GM10266 (cell line): Measurements from ENCODE around the gene GALR2.

ENCODE experiments used
- DNase-seq: peaks from one replicate; pipeline ENCODE4 v3.0.0; 2012; ENCODE audit errors: extremely low spot score
- TF ChIP-seq, protein P1 (sequence below): IDR thresholded peaks from 2 replicates; pipeline ENCODE4 v1.5.1; 2012; ENCODE audit warnings: mild to moderate bottlenecking, low read depth; ENCODE audit not compliant: control insufficient read depth, insufficient read depth; ENCODE audit errors: missing control alignments

Gene GALR2

DNA sequence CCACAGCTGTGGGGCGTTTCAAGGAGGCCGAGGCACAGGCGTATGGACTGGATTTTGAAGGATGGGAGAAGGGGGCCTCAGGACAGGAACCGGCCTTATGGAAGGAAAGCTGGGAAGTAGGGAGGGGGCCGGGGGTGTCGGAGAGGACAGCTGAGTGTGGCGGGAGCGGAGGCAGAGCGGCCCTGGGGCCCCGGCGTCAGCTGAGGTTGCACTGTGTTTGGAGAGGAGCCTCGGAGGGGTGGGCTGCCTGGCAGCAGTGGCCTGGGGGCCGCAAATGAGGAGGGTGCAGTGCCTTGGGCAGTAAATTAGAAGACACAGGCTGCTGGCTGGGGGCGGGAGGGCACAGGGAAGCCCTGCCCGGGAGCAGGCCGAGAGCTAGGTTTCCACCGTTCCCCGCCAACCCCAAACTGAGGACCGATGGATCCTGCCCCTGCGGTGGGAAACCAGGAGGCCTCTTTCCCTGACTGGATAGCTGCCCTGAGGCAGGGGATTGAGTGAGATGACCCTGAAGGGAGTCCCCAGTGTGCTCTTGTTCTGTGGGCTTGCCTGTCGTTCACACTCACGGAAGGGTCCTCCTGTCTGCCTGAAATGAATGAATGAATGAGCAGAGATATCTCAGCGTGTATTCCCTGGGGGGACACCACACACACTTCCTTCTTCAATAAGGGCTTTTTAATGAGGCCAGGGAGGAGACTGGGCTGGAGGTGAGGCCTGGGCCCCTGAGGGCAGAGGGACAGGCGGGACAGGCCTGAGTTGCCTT is 48.0 kb downstream of the GALR2 start:
- peak; percentile 37 for DNase-seq
- TF ChIP-seq, protein P1, sequence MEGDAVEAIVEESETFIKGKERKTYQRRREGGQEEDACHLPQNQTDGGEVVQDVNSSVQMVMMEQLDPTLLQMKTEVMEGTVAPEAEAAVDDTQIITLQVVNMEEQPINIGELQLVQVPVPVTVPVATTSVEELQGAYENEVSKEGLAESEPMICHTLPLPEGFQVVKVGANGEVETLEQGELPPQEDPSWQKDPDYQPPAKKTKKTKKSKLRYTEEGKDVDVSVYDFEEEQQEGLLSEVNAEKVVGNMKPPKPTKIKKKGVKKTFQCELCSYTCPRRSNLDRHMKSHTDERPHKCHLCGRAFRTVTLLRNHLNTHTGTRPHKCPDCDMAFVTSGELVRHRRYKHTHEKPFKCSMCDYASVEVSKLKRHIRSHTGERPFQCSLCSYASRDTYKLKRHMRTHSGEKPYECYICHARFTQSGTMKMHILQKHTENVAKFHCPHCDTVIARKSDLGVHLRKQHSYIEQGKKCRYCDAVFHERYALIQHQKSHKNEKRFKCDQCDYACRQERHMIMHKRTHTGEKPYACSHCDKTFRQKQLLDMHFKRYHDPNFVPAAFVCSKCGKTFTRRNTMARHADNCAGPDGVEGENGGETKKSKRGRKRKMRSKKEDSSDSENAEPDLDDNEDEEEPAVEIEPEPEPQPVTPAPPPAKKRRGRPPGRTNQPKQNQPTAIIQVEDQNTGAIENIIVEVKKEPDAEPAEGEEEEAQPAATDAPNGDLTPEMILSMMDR = no peak

DNA sequence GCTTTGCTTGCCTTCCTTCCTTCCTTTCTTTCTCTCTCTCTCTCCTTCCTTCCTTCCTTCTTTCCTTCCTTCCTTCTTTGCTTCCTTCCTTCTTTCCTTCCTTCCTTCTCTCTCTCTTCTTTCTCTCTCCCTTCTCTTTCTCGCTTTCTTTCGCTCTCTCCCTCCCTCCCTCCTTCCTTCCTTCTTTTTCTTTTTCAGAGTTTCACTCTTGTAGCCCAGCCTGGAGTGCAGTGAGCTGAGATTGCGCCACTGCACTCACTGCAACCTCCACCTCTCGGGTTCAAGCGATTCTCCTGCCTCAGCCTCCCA is 48.6 kb downstream of the GALR2 start:
- TF ChIP-seq, protein P1 = no peak

DNA sequence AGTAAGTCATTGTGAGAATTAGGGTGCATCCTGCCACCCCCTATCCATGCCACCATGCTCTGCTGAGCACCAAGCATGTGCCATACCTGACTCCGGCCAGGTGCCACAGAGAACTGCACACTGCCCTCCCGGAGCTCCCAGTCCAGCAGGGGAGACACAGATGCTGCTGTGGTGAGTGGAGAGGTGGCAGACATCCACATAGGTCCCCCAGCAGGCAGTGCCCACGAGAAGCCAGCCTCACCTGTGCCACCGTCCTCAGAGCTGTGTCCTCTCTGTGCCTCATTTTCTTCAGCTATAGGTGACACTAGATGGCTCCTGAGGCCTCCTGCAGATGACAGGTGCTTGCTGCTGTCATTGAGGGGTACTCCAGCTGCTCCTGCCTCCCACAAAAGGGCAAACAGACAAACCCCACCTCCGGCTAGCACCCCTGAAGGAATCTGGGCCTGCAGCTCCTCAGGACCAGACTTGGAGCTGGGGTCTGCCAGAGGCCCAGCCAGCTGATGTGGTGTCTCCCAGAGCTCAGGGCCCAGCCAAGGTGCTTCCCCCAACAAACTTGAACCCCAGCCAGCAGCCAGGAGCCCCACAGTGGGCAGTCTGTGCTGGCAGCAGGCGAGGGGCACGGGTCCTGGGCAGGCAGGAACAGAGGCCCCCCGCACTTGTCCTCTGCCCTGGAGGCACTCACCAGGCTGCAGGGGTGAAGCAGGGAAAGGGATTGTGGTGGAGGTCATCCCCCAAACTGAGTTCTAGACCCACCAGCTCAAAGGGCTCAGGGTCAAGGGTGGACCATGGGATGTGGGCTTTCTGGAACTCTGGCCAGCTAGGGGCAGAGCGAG is 49.4 kb downstream of the GALR2 start:
- peak; percentile 18 for DNase-seq
- TF ChIP-seq, protein P1 = no peak

More for the DNA sequence above, 48.6 kb downstream of the GALR2 start:
- DNase-seq = no peak

DNA sequence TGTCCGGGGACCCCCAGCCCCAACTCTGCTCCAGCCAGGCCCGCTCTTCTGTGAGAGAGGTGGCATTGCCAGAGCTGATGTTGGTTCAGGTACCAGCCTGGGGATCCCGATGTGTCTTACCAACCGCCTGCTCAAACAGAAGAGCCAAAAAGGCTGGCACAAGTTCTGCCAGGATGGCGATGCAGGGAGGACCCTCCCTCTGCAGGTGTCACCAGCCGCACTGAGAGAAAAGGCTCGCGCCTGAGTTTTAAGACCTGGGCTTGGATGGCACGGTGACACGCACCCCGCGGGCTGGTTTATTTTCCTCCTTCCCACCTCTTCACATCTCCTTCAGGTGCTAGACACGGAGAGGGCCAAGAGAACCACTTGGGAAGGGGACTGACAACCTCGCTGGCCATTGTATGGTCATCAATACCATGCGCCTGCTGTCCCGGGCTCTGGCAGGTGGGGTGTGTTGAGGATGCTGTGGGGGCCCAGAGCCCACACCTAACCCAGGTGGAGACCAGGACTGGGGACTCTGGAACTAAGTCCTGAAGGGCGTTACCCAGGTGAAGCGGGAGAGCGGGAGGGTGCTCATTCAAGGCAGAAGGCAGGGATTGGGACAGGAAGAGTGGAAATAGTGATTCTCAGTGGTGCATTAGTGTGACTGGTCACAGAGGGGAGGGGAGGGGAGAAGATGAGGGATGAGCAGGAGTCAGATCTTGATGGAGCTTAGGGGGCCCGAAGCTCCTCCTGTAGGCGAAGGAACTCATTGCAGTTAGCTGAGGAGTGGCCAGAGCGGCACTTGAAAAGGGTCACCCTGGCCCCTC is 50.2 kb downstream of the GALR2 start:
- TF ChIP-seq, protein P1 = peak; percentile 15
- peak; percentile 44 for DNase-seq

DNA sequence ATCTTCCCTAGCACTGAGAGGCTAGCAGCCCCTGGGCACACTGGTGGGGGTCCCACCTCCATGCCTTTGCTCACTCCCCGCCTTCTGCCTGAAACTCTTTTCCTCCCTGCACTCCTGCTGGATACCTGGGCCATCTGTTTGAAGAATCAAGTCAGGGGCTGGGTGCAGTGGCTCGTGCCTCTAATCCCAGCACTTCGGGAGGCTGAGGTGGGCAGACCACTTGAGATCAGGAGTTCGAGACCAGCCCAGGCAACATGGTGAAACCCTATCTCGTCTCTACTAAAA is 50.8 kb downstream of the GALR2 start:
- DNase-seq = no peak
- TF ChIP-seq, protein P1 = no peak

DNA sequence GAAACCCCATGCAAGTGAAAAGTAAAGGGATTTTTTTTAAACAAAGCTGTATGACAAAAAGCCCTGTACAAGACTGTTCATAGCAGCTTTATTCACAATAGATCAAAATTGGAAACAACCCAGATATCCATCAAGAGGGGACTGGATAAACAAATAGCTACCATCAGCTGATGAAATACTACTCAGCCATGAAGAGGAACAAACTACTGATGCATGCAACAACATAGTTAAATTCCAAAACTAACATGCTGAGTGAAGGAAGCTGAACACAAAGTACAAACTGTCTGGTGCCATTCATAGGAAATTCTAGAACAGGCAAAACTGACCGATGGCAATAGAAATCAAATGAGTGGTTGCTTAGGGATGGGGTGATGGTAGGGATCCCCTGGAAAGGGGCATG is 51.3 kb downstream of the GALR2 start:
- TF ChIP-seq, protein P1 = no peak
- DNase-seq = no peak
